Stimulated activated CD8-positive, alpha-beta memory T cell treated with anti-CD3 and anti-CD28 coated beads, Interleukin-4, amount 100 ng/mL, for 1 hour (primary cell): ENCODE data around the gene HAL.

Experiments
- DNase-seq, 2 donors: peaks; one replicate each; pipeline ENCODE4 v3.0.0-alpha.2; 2020; ENCODE audit warnings: low read depth in 2 of 2, low spot score in 1 of 2

HAL gene

DNA sequence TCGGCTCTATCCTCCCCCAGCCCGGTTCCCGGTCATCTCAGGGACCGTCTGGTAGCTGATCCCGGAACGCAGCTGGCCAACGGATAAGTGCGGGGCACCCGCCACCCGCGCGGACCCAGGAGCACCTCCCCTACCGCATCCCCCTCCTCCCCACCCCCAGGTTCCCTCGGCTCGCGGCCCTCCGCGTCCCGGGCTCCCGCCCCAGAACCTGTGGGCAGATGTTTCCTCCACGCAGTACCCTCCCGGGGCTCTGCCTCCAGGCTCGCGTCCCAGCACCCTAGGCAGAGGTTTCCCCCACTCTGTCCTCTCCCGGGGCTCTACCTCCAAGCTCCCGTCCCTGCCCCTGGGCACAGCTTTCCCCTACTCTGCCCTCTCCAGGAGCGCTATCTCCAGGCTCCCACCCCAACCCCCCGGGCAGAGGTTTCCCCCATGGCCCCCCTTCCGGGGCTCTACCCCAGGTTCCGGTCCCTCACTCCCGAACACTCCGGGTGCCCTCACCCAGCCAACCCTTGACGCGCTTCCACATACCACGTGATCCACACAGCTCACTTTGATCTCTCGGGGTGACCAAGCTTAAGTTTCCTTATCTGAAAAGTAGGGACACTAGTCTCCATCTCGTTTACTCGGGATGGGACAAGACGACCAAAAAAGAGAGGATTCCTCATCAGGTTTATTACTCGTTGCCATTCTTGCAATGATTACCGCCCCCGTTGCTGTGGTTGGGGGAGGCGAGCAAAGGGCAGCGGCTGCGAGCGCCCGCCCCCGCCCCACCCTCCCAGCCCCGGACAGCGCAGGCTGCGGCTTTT is 53.4 kb downstream of the HAL start, which contains the start of gene CCDC38:
Gene CCDC38 (minus strand): TSS at position 91 of the 806 bp plus-strand sequence. CDS start 6,105 bp downstream, outside the sequence.
- peak; percentile 46 to 64 for DNase-seq

DNA sequence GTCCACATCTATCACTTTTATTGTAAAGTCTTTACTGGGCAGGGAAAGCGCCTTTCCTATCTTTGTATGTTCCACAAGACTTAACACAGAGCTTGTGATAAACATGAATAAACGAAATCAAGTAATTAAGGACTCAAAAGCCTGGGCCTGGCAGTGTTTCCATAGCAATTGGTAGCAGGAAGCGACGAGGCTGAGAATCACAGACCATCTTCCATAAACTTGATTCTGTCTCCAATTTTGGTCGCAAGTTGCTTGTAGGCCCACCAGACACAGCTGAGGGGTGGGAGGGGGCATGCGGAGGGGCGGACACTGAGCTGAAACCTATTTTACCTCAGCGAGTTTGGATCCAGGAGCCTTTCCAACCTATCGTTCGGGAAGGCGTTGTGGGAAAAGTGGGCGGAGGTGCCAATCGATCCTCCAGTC is 54.0 kb downstream of the HAL start:
- no peak for DNase-seq

DNA sequence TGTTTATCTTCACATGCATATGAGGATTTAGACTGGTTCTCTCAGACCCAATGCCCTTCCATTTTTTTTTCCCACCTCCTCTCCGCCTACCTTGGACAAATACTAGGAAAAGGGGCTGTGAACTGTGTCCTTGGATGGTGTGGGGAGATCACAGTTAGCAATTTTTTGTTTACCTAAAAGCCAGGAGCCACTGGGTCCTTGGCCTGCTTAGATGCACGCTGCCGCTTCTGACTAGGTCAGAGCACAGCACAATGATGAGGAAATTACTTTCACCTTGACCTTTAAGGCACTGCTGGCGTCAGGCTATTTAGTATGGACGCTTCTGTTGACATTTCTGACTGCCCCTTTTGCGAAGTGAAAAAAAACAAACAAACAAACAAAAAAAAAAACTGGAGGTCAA is 55.6 kb downstream of the HAL start:
- DNase-seq = no peak
